GM19043 (cell line): ENCODE results near the gene PLVAP.
A peak's percentile ranks its signal among the peaks of the same experiment; 100 is the strongest.

Experiments used
- ATAC-seq: cut with Tn5 transposase; IDR thresholded peaks from one replicate; pipeline ENCODE4 v1.9.1; 2021; ENCODE audit warnings: low read depth; ENCODE audit not compliant: unreplicated experiment

Gene PLVAP

GRCh38 chr19:17324357-17325114, 52.6 kb downstream of the PLVAP start:
- no peak for ATAC-seq

DNA sequence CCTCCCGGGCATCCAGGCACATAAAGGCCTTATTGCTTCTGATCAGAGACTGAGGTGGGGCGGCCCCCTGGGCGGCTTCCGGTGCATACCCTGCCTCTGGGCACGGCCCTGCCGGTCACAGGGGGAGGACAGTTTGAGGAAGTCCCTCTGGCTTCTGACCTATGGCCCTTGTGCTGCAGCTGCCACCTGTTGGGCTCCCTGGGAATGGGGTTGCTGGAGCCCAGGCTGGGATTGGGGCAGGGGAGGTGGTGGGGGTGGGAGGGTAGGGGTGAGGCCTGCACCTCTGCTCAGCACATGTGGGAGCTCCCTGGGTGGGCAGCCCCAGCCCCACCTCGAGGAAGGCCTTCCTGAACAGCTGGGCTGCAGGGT, 53.2 kb downstream of the PLVAP start:
- ATAC-seq = no peak

DNA sequence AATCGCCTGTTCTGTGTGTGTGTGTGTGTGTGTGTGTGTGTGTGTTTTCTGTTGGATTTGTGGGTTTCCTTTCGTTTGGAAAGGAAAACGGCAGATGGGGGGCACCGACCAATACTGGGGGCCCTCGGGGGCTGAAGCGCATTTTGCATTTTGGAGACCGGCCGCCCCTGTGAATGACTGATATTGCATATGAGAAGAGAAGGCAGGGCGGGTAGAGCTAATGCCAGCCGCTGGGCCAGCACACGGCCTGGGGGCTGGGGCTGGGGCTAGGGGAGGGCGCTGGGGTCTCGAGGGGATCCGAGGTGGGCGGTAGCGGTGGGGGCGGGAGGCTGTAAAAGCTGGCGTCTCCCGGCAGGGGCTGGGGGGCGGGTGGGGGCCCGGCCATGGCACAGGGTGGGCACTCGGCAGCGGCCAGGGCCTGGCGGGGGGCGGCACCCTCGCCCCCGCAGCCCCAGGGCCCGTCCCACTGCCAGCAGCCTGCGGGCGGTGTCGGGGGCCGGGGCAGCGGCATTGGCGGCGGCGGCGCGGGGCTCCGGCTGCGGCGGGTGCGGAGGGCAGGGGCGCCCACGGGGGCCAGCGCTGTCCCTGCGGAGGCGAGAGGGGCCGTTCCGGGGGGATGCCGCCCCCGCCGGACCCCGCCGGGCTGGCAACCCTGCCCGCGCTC, 53.7 kb downstream of the PLVAP start:
- ATAC-seq = no peak

- no peak for ATAC-seq
These were observed 54.3 kb downstream of the PLVAP start for GRCh38 chr19:17322854-17323253.

- ATAC-seq = no peak
These were observed 55.3 kb downstream of the PLVAP start for GRCh38 chr19:17321655-17322489.

GRCh38 chr19:17320435-17320834, 56.7 kb downstream of the PLVAP start:
- ATAC-seq = no peak

GRCh38 chr19:17319473-17320238, 57.5 kb downstream of the PLVAP start:
- no peak for ATAC-seq

GRCh38 chr19:17318966-17319365, 58.2 kb downstream of the PLVAP start:
- no peak for ATAC-seq

DNA sequence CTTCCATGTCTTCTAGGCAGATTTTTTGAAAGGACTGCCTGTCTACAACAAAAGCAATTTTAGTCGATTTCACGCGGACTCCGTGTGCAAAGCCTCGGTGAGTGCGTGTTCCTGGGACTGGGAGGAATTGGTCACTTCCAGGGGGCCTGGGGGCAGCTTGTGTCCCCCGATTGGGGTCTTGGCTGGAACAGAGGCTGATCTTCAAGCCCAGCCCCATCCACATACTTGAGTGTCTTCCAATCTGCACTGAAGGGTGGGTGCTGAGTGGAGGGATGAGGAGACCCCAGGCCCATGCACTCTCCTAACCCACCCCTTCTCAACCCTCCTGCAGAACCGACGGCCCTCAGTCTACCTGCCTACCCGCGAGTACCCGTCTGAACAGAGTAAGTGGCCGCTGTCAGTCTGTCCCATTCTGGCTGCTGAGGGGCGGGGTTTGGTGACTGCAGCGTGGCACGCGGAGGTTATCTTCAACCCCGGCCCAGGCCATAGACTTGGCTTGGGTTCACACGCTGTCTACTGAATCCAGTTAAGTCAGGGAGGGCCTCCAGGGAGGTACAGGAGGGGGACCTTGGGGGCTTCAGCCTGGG, 63.0 kb downstream of the PLVAP start:
- ATAC-seq = no peak

GRCh38 chr19:17312189-17313113, 64.7 kb downstream of the PLVAP start:
- no peak for ATAC-seq

DNA sequence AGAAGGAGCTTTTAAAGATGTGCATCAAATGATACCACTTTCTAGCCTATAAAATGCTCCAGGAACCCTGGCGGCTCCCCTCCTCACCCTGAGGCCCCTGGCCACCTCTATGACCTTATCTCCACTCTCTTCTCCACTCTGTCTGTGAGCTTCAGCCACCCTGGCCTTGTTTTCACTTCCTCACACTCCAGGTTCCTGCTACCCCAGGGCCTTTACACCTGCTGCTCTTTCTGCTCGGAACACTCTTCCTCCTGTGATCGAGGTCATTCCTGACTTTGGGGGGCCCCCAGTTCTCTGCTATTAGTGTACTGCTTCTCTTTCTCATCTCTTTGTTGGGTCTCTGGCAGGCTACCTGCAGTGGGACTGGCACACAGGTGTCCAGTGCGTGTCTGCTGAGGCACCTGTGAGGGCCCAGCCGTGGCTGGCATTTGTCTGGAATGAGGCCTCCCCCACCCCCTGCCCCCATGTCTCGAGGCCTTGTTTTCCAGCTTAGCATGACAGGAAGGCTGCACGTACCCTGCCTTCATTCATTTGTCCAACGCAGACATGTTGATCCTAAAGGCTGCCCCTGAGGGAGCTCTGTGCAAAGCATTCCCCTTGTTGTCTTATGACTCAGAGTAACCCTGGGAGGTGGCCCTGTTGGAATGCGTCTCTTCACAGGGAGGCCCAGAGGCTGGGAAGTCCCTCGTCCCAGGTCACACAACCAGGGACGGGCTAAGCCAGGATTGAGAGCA, 65.5 kb downstream of the PLVAP start:
- no peak for ATAC-seq

GRCh38 chr19:17309965-17310461, 67.1 kb downstream of the PLVAP start:
- no peak for ATAC-seq

GRCh38 chr19:17309198-17309964, 67.8 kb downstream of the PLVAP start, which contains the start of gene DDA1:
DDA1 (plus strand) TSS chr19:17309563; CDS start chr19:17309655, 92 bp downstream.
- peak; percentile 73 for ATAC-seq

GRCh38 chr19:17307876-17308377, 69.2 kb downstream of the PLVAP start:
- no peak for ATAC-seq

DNA sequence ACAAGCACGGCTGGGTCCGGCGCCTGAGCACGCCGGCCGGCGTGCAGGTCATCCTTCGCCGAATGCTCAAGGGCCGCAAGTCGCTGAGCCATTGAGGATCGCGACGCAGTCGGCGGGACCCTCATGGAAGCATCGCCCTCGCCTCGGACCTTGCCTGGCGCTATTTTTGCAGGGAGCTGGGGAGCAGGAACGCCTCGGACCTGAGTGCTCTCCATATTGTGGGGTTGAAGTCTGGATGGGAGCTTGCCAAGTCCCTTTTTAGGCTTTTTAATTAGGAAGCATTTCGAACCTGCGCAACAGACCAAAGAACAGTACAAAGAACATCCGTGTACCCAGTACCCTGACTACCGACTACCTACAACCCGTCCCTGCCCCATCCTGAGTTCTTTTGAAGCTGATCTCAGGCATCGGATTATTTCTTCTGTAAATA, 70.8 kb downstream of the PLVAP start:
- ATAC-seq = no peak

DNA sequence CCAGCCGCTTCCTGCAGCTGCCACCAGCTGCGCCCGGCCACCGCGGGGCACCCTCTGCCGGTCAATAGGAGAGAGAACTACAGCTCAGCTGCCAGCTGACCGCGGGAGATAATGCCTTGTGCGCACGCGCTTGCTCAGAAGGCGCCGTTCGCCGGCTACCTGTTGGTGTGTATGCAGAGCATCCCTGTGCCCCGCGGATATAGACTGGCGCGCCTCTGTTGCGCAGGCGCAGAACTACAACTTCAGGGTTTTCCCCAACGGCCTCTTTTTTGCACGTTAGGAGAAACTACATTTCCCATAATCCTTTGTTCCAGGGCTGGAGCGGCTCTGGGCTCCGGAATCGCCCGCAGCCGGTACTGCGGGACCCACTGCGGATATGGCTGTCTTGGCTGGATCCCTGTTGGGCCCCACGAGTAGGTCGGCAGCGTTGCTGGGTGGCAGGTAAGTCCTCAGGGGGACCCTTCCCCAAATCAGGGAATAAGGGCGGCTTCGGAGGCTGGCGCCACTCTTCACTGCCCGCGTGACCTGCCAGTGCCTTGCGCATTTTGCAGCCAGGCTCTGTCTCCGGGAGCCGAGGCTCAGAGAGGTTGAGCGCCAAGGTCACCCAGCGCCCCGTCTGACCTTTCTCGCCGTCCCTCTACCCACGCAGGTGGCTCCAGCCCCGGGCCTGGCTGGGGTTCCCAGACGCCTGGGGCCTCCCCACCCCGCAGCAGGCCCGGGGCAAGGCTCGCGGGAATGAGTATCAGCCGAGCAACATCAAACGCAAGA, 71.4 kb downstream of the PLVAP start, which contains the start of gene MRPL34:
Gene MRPL34 (plus strand): TSS at position 356 of the 768 bp plus-strand sequence. CDS start 21 bp downstream, at position 377.
- ATAC-seq = peak; percentile 65

DNA sequence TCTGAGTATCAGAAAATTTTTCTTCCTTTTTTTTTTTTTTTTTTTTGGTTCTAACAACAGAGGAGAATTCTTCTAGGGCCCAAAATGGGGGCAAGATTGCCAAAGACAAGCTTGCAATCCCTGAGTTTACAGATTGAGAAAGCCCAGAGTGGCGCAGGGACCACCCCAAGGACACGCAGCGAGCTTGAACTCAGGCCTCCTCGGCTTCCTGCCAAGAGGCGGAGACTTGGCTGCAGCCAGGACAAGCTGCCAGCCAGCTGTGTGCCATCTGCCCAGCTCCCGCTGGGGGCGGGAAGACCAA, 72.0 kb downstream of the PLVAP start:
- no peak for ATAC-seq
